Measurements from ENCODE around the gene SIDT2.

The SIDT2 gene

GRCh38 chr11:117189941-117190544, 11.5 kb downstream of the SIDT2 start:
- DNase-seq = no peak

GRCh38 chr11:117191680-117192400, 13.3 kb downstream of the SIDT2 start:
- DNase-seq = no peak

GRCh38 chr11:117192401-117192875, 13.9 kb downstream of the SIDT2 start:
- DNase-seq = no peak

- no peak for DNase-seq
Observed at GRCh38 chr11:117193130-117194020, 14.8 kb downstream of the SIDT2 start.

- no peak for DNase-seq
Observed at GRCh38 chr11:117194267-117194666, 15.7 kb downstream of the SIDT2 start.

- no peak for DNase-seq
Observed at GRCh38 chr11:117195258-117195657, 16.7 kb downstream of the SIDT2 start.

- DNase-seq = no peak
Observed at GRCh38 chr11:117195761-117196160, 17.2 kb downstream of the SIDT2 start.

- DNase-seq = no peak
Observed at GRCh38 chr11:117197006-117197405, 18.5 kb downstream of the SIDT2 start.

- DNase-seq = no peak
Observed at GRCh38 chr11:117197516-117198456, 19.2 kb downstream of the SIDT2 start.

GRCh38 chr11:117198613-117199012, 20.1 kb downstream of the SIDT2 start:
- no peak for DNase-seq

- DNase-seq = no peak
Observed at GRCh38 chr11:117199053-117199915, 20.7 kb downstream of the SIDT2 start, which contains the start of gene TAGLN. Gene TAGLN, plus strand, starts transcription at chr11:117199370. Its CDS starts 3,644 bp downstream, at chr11:117203014.

GRCh38 chr11:117199916-117200812, 21.6 kb downstream of the SIDT2 start:
- DNase-seq = no peak

GRCh38 chr11:117200813-117201657, 22.5 kb downstream of the SIDT2 start:
- DNase-seq = no peak

GRCh38 chr11:117201658-117202305, 23.2 kb downstream of the SIDT2 start:
- no peak for DNase-seq

- no peak for DNase-seq
Observed at GRCh38 chr11:117202386-117203068, 24.0 kb downstream of the SIDT2 start.

GRCh38 chr11:117203069-117203407, 24.5 kb downstream of the SIDT2 start:
- DNase-seq = no peak

GRCh38 chr11:117204283-117205080, 25.9 kb downstream of the SIDT2 start:
- DNase-seq = no peak

Data from GF-D8 (cell line).